GM12891 (cell line): Measurements from ENCODE around the gene RHEBL1.

Experiments
- DNase-seq: peaks from one replicate; pipeline ENCODE4 v3.0.0; 2011; ENCODE audit warnings: low spot score; ENCODE audit not compliant: insufficient read length
- FAIRE-seq: peaks from 2 replicates; lab custom pipeline; 2011; peaks lifted over from hg19 to GRCh38; lab: Jason Lieb, UNC
- PAX5 ChIP-seq: IDR thresholded peaks from 2 replicates; pipeline ENCODE4 v1.6.1; 2011; ENCODE audit warnings: low read length, moderate library complexity, mild to moderate bottlenecking; ENCODE audit not compliant: insufficient read depth, severe bottlenecking
- POLR2A ChIP-seq: IDR thresholded peaks from 2 replicates; pipeline ENCODE4 v1.6.1; 2011; ENCODE audit warnings: low read depth, low read length, control low read depth
- POLR2AphosphoS5 ChIP-seq: IDR thresholded peaks from 2 replicates; pipeline ENCODE4 v1.6.1; 2011; ENCODE audit warnings: low read depth, low read length, control low read depth
- POU2F2 ChIP-seq: IDR thresholded peaks from 2 replicates; pipeline ENCODE4 v1.6.1; 2011; ENCODE audit warnings: low read depth, mild to moderate bottlenecking, control low read depth, low read length, moderate library complexity
- SPI1 ChIP-seq: IDR thresholded peaks from 2 replicates; pipeline ENCODE4 v1.6.1; 2011; ENCODE audit warnings: low read depth, low read length, control low read depth
- TAF1 ChIP-seq: IDR thresholded peaks from 2 replicates; pipeline ENCODE4 v1.6.1; 2011; ENCODE audit warnings: low read depth, low read length, control low read depth

The RHEBL1 gene

GRCh38 chr12:49054096-49054495, 15.7 kb downstream of the RHEBL1 start:
- no peak for TF ChIP-seq POU2F2
- no peak for TF ChIP-seq SPI1
- no peak for TF ChIP-seq POLR2A
- no peak for TF ChIP-seq POLR2AphosphoS5
- no peak for TF ChIP-seq TAF1
- no peak for TF ChIP-seq PAX5
- no peak for DNase-seq
- no peak for FAIRE-seq

DNA sequence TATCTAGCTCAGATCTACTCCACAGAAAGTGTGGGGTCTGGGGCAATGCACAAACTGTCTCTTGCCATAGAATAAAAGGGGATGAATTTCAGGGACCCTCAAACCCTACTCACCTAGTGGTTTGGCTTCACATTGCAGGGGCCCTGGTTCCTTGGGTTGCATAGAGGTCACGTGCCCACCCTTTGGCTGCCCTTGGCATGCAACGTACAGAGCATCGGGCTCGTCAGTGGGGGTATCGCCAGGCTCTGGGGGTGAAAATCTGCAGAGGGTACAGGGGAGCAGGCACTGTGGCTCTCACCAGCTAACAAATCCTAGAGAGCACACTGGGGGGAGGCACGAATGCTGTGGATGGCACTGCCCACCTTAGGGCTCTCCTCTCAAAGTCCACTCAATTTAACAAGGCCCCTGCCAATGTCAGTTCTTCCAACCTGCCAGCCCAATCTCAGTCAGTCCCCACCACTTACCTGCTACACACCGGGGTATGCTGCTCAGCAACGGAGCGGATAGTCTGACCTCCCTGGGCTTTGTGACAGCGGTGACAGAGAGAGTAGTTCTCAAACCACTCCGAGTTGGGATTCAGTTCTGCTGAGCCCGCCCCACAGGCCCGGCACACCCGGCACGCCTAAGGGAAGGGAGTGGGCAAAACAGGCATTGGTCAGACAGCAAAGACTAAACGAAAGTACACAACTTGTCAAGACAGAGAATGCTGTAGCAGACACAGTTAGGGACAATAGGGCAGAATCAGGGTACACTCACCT, 17.1 kb downstream of the RHEBL1 start:
- DNase-seq (no peak), FAIRE-seq (no peak)
- no peak for TF ChIP-seq POU2F2
- no peak for TF ChIP-seq TAF1
- no peak for TF ChIP-seq SPI1
- TF ChIP-seq POLR2AphosphoS5 = no peak
- no peak for TF ChIP-seq POLR2A
- no peak for TF ChIP-seq PAX5

DNA sequence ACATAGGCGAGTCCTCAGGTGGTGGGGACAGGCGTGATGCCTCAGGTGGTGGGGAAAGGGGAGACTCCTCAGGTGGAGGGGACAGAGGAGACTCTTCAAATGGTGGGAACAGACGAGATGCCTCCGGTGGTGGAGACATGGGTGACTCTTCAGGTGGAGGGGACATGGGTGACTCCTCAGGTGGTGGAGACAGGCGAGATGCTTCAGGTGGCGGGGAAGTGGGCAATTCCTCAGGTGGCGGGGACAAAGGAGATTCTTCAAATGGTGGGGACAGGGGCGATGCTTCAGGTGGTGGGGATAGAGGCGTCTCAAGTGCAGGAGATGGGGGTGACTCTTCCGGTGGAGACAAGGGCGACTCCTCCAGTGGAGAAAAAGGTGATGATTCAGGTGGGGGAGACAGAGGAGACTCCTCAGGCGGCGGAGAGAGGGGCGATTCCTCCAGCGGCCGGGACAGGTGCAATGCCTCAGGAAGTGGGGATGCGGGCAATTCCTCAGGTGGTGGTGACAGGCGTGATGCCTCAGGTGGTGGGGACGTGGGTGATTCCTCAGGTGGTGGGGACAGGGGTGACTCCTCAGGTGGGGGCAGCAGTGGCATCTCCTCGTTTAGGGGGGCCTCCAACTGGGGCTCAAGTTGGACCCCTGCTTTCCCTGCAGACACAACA, 17.9 kb downstream of the RHEBL1 start:
- DNase-seq = no peak
- no peak for TF ChIP-seq POLR2A
- no peak for TF ChIP-seq POLR2AphosphoS5
- TF ChIP-seq TAF1 = no peak
- TF ChIP-seq POU2F2 = no peak
- TF ChIP-seq SPI1 = no peak
- no peak for TF ChIP-seq PAX5
- FAIRE-seq = no peak

DNA sequence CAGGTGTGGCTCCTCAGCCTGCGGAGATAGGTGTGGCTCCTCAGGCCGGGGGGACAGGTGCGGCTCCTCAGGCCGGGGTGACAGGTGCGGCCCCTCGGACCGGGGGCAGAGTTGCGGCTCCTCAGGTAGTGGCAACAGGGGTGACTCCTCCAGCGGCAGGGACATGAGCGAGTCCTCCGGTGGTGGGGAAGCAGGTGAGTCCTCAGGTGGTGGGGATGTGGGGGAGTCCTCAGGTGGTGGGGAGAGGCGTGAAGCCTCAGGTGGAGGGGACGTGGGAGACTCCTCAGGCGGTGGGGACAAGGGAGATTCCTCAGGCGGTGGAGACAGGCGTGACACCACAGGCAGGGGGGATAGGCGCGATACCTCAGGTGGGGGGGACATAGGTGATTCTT, 18.4 kb downstream of the RHEBL1 start:
- DNase-seq = no peak
- TF ChIP-seq PAX5 = no peak
- TF ChIP-seq POLR2AphosphoS5 = no peak
- TF ChIP-seq SPI1 = no peak
- no peak for TF ChIP-seq POU2F2
- no peak for FAIRE-seq

GRCh38 chr12:49050507-49051372, 19.0 kb downstream of the RHEBL1 start:
- DNase-seq (no peak), FAIRE-seq (no peak)
- TF ChIP-seq SPI1 (no peak), POLR2AphosphoS5 (no peak)

DNA sequence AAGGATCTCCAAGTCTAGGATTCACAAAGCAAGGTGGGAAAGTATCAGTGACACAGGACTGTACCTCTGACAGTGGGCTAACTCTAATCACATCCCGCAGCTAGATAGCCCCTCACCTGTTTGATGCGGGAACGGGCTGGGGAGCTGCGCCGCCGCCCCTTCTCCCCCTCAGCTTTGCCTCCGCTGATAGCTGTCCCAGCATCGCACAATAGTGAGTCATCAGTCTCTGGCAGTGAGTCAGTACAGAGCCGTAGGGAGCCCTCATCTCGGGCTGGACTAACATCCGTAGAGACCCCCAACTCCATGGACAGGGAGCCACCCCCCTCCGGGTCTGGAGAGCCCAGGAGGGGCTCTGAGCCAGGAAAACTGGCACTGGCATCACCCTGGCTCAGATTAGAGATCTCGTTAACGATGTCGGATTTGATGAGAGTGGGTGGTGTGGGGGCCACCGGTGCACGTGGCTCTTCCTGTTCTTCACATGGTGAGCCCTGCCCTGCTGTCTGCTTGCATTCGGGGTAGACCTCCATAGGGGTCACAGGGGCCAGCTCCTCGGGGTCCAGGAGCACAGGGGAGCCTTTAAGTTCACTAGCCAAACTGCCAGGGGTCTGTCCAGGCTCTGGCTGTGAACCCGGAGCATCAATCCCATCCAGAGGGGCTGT, 20.1 kb downstream of the RHEBL1 start:
- TF ChIP-seq PAX5 (no peak), POLR2A (no peak), POLR2AphosphoS5 (no peak), TAF1 (no peak), SPI1 (no peak), POU2F2 (no peak)
- no peak for FAIRE-seq
- no peak for DNase-seq

DNA sequence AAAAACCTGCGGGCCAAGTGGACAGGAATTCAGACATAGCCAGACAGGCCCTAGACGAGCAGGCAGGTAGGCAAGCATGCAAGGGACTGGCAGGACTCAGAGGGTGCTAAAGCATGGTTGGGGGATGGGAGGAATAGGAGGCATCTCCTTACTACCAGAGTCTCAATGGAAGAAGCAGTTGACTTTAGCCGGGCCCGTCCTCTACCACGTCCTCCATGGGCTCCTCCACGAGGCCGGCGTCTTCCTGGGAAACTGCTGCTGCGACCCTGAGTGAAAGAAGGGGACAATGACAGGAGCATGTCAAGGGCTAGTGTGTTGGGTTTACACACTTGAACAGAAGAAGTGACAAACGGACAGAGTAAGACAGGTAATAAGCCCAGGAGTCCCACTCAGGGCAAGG, 20.8 kb downstream of the RHEBL1 start:
- no peak for FAIRE-seq

GRCh38 chr12:49046129-49046895, 23.5 kb downstream of the RHEBL1 start:
- DNase-seq (no peak), FAIRE-seq (no peak)
- TF ChIP-seq POLR2A (no peak), PAX5 (no peak), POU2F2 (no peak), POLR2AphosphoS5 (no peak), SPI1 (no peak), TAF1 (no peak)

More for the DNA sequence above, 20.8 kb downstream of the RHEBL1 start:
- DNase-seq = no peak
- no peak for TF ChIP-seq PAX5

GRCh38 chr12:49044660-49045059, 25.1 kb downstream of the RHEBL1 start:
- DNase-seq (no peak), FAIRE-seq (no peak)
- TF ChIP-seq PAX5 (no peak), POU2F2 (no peak)
